HG03457 (cell line): ENCODE results near the gene S100A5.

Source experiments
- ATAC-seq: cut with Tn5 transposase; IDR thresholded peaks from one replicate; pipeline ENCODE4 v1.9.1; 2021; ENCODE audit warnings: moderate number of reproducible peaks; ENCODE audit not compliant: unreplicated experiment

Gene S100A5

DNA sequence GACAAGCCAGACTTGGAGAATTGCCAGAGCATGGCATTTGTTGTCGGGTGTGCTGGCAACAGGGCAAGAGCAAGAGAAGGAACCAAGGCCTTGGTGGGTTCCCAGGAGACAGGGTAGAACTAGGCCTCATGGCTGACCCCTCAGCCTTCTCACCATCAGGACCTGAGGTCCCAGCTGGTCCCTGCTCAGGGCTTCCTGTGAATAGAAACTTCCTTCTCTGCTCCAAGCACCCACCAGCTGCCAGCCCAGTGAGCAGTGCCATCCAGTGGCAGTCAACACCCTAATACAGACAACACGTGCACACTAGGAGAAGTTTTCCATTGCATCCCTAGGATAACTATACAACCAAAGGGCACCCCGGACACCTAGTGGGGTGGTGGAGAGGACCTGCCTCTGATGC lies 27.7 kb downstream of the S100A5 start:
- no peak for ATAC-seq

DNA sequence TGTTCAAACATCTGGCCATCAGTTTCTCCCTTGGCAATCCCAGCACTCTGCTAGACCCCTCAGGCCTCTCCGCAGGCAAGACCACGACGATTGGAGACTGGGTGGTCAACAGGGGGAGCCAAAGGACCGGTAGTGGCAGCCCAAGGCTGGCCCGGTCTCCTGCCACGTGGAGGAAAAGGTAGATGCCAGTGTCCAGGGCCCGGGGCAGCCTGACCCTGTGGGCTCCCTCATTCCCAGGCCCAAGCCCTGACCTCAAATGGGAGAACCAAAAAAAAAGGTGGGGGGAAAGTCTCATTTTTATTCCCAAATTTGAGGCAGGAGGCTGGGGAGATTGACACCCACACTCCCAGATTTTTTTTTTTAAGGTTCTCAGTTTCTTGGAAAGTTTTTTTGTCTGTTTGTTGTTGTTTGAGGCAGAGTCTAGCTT lies 29.7 kb downstream of the S100A5 start:
- no peak for ATAC-seq

GRCh38 chr1:153509729-153510354 lies 30.9 kb downstream of the S100A5 start:
- ATAC-seq, result no peak

- ATAC-seq, result no peak
Observed at GRCh38 chr1:153509036-153509435, 31.7 kb downstream of the S100A5 start.

GRCh38 chr1:153507926-153508583 lies 32.7 kb downstream of the S100A5 start:
- ATAC-seq, result no peak

DNA sequence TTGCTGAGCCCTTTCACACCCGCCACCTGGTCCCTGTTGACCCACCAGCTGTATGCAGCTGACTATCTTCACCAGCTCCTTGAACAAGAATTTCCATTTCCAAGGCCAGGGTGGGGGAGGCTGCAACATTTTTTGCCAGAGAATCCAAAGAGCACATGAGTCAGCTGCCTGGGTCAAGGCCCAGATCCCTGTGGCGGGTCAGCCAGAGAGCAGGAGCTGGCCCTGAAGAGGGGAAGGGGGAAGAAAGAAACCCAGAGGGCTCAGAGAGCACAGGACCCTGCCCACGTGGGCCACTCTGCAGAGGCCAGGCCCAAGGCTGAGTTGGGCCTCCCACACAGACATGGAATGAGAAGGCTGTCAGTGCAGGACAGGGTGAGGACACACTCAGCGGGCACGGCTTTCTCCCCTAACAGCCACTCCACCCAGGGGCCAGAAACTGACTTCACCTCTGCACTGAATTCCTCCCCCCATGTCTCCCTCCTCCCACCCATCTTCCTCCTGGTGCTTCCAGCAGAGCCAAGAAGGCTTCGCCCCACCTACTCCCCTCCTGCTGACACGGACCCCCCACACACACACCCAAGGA lies 33.8 kb downstream of the S100A5 start:
- ATAC-seq, result no peak

DNA sequence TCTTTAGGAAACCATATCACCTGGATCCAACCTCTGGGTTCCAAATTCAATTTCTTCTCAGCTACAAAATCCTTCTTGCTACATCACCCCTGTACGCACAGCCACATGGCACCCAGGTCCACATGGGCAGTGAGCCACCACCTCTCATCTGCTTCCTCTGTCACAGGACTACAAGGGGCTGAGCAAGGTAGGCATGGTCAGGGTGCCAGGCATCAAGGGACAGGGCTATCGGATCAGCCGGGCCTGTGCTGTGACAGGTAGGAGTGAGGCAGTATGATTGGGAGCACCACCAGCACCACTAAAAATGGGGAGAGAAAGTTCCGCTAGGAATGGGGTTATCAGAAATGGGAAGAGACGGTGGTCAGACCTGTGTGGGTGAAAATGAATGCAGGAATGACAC lies 34.3 kb downstream of the S100A5 start:
- no peak for ATAC-seq

DNA sequence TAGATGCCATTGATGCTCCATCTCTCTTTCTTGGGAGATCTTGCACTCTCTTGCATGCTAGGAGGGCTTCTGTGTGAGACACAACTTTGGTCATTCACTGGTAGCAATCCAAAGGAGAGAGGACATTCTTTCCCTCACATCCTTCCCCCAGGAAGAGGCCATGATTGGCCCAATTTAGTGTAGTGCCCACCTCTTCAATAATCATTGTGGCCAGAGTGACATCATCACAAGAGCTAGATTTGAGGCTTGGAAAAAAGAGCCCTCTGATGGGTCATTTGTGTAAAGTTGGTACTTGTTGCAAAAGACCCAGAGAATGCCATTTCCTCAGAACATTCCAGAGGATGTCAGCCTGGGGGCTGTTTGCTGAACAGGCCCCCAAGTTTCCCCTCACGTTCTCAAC lies 35.2 kb downstream of the S100A5 start:
- no peak for ATAC-seq

DNA sequence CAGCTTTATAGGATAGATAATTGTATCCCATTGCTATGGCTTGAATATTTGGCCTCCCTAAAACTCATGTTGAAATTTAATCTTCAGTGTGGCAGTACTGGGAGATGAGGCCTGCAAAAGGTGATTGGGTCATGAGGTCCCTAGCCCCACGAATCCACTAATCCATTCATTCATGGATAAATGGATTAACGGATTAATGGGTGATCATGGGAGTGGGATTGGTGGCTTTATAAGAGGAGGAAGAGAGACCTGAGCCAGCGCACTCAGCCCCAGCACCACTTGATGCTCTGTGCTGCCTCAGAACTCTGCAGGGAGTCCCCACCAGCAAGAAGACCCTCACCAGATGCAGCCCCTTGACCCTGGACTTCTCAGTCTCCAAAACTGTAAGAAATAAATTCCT lies 37.0 kb downstream of the S100A5 start:
- no peak for ATAC-seq

DNA sequence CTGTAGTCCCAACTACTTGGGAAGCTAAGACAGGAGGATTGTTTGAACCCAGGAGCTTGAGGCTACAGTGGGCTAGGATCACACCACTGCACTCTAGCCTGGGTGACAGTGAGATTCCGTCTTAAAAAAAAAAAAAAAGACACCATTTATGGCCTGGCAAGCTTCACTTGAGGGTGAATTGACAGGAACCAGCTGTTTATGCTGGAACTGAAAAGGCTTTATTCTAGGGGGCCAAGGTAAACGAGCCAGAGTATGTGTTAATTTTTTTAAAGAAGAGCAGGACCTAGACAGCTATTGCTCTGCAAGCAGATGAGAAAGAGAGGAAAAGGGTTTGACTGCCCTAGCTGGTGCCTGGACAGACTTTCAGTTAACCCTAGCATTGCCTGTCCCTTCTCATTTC lies 42.0 kb downstream of the S100A5 start:
- ATAC-seq, result no peak

GRCh38 chr1:153495536-153495935 lies 45.2 kb downstream of the S100A5 start:
- no peak for ATAC-seq

- ATAC-seq, result no peak
Observed at GRCh38 chr1:153494976-153495535, 45.7 kb downstream of the S100A5 start.

DNA sequence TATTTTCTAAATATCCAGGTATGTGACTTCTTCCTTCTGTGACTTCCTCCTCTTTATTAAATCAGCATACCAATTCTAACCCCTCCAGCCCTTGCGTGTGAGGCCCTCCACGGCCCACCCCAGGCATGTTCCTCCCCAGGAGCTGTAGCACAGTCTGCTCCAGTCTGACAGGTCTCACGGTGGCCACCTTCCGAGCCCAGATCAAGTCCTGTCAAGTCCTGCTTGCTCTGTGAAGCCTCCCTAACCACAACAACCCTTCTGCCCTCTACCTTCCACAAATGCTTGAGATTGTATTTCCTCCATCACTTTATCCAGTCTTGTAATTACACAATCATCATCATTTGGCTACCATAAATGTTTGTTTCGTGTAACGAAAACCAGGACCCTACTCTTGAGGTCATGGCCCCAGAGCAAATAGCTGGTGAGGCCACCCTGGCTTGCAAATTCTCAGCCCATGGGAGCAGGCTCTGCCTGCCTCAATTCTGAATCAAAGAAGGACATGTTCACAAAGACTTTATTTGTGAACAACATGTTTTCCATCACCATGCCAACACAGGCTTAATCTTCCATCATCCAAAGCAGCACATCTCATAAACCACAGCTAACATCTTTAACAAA lies 47.3 kb downstream of the S100A5 start:
- ATAC-seq, result no peak

- ATAC-seq, result no peak
Observed at GRCh38 chr1:153490272-153491051, 50.3 kb downstream of the S100A5 start.

DNA sequence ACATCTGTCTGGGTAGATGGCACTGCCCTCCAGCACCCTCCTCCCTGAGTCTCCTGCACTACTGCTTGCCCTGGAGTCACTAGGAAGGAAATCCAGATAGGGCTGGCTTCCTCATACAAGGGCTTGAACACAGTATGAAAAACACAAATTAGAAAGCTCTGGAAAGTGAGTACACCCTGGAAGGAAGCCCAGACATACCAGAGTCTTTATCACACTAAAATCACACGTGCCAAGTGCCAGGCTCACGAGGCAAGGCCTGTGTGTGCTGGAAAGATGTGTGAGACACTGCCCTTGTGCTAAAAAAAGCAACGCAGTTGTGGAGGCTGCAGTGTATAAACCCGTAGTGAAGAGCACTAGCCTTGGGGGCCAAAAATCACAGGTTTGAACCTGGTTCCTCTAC lies 52.0 kb downstream of the S100A5 start:
- ATAC-seq, result no peak

DNA sequence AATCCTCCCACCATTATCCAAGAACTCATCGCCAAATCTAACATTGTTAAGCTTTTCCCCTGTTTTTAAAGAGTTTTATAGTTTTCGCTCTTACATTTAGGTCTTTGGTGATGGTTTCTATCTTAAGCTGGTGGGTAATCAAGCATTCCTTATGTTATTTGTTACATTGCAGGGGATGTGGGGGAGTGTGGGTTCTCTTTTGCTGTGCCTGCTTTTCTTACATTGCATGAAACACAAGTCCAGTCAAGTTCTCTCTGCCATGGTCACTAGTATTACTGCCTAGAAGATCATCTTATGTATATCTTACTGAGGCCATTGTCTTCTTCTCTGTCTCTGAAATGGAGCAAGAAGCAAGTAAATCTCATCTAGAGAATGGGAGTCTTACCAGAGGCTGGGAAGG lies 53.0 kb downstream of the S100A5 start:
- ATAC-seq, result no peak
